GM13976 (cell line): Measurements from ENCODE around the gene PCBP3.

Experiments
- DNase-seq: peaks from one replicate; pipeline ENCODE4 v3.0.0; 2012; ENCODE audit warnings: low spot score
- CTCF ChIP-seq: IDR thresholded peaks from 2 replicates; pipeline ENCODE4 v1.5.1; 2012; ENCODE audit warnings: borderline replicate concordance, mild to moderate bottlenecking; ENCODE audit not compliant: insufficient read depth; ENCODE audit errors: extremely low read depth, missing control alignments, control extremely low read depth
- in situ Hi-C: fragments of 300-500 bp; cut with MboI; formaldehyde crosslinking; loops from one replicate; pipeline ENCODE4 v1.12.0; 2022; ENCODE audit warnings: low sequenced_read_pairs, mixed read lengths, inconsistent platforms; ENCODE audit not compliant: unreplicated experiment

The PCBP3 gene

DNA sequence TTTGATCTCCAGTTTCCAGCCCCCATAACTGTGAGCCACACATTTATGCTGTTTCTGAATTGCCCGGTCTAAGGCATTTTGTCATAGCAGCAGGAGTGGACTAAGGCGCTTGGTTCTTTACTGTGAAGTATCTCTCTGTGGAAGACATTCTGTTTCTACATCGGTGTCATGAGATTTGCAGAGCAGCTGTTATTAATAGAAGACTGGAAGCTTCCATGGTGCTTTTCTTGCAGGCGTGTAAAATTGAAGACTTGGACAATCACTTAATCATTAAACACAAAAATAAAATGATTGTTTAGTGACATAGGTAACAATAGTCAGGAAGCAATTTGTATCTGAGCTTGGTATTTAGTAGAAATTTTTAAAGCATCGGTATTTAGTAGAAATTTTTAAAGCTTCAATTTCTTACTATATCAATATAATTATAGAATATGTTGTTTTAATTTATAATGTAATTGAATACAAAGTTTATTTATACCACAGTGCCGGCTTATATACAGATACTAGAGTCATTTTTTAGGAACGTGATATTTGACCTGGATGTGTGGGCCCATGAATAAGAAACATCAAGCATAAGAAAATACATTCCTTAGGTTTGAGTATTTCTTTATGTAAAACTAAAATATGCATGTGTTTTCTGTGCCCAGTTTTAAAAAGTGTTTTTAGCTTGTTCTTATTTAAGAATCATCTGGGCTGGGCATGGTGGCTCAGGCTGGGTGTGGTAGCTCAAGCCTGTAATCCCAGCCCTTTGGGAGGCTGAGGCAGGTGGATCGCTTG is 277.5 kb downstream of the PCBP3 start:
- no peak for DNase-seq
- in situ Hi-C loops: no loop called here
- TF ChIP-seq CTCF: no peak

GRCh38 chr21:45921917-45922316 is 278.4 kb downstream of the PCBP3 start:
- in situ Hi-C loops: no loop called here
- DNase-seq: no peak
- TF ChIP-seq CTCF: no peak

GRCh38 chr21:45922648-45923047 is 279.1 kb downstream of the PCBP3 start:
- no peak for DNase-seq
- TF ChIP-seq CTCF: no peak
- in situ Hi-C loops: no loop called here

DNA sequence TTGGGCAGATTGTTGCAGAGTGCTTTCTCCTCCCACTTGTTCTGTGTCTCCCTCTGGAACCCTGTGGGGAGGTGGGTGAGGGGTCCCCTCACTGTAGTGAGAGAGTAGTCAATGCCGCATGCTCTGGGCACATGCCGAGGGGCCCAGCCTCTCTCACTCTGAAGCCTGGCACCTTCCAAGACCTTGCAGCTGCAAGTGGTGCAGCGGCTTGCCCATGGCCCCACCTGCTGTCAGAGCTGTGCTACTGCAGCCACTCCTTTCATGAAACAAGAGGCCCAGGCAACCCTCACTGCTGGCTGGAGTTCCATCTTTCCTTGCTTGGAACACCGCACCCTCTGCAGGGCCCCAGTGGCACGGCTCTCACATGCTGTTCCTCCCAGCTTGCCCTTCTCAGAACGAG is 279.6 kb downstream of the PCBP3 start:
- in situ Hi-C loops: no loop called here
- no peak for DNase-seq
- no peak for TF ChIP-seq CTCF

- in situ Hi-C loops: no loop called here
- no peak for DNase-seq
- no peak for TF ChIP-seq CTCF
These were observed 282.8 kb downstream of the PCBP3 start for GRCh38 chr21:45926281-45926680.

DNA sequence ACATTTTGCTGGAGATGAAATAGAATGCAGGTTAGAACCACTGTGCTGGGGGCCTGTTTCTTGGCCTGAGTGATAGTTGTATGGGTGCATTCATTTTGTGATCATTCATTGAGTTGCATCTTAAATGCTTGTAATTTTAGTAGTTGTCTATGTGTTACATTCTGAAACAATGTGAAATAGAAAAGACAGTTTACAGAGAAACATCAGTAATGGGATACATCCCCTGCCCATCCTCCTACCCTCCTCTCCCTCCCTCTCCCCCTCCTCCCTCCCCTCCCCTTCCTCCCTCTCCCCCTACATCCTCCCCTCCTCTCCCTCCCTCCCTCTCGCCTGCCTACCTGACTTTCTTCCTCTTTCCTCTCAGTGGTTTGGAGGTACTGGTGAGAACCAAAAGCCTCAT is 283.5 kb downstream of the PCBP3 start:
- TF ChIP-seq CTCF: no peak
- no peak for DNase-seq

More for the DNA sequence above, 283.5 kb downstream of the PCBP3 start:
- in situ Hi-C loops: no loop called here
